HEK293 (cell line): ENCODE measurements around the gene ATG101.

Experiments used
- BCL11A ChIP-seq: fragments of 450-650 bp; formaldehyde crosslinking; IDR thresholded peaks from 2 replicates; pipeline ENCODE4 v1.5.1; 2016; ENCODE audit warnings: low read depth, missing biosample characterization, missing genetic modification characterization
- IKZF3 ChIP-seq: fragments of 450-650 bp; IDR thresholded peaks from 2 replicates; pipeline ENCODE4 v1.5.0; 2018; ENCODE audit warnings: missing biosample characterization, mild to moderate bottlenecking, missing genetic modification characterization, moderate library complexity
- KLF9 ChIP-seq: fragments of 450-650 bp; formaldehyde crosslinking; IDR thresholded peaks from 2 replicates; pipeline ENCODE4 v1.5.1; 2016; ENCODE audit warnings: missing biosample characterization, missing genetic modification characterization, low read depth
- SALL2 ChIP-seq: fragments of 450-650 bp; formaldehyde crosslinking; IDR thresholded peaks from 2 replicates; pipeline ENCODE4 v1.5.0; 2017; ENCODE audit warnings: missing biosample characterization, mild to moderate bottlenecking, missing genetic modification characterization, borderline replicate concordance
- SP3 ChIP-seq: fragments of 450-650 bp; formaldehyde crosslinking; IDR thresholded peaks from 2 replicates; pipeline ENCODE4 v1.5.1; 2016; ENCODE audit warnings: missing biosample characterization, missing genetic modification characterization
- YY1 ChIP-seq: fragments of 450-650 bp; formaldehyde crosslinking; IDR thresholded peaks from 2 replicates; pipeline ENCODE4 v1.5.1; 2018; ENCODE audit warnings: missing biosample characterization, missing genetic modification characterization
- YY2 ChIP-seq: fragments of 450-650 bp; formaldehyde crosslinking; IDR thresholded peaks from 2 replicates; pipeline ENCODE4 v1.5.1; 2016; ENCODE audit warnings: missing biosample characterization, missing genetic modification characterization
- ZBTB20 ChIP-seq: fragments of 450-650 bp; formaldehyde crosslinking; IDR thresholded peaks from 2 replicates; pipeline ENCODE4 v1.5.1; 2016; ENCODE audit warnings: missing biosample characterization, missing genetic modification characterization
- ZBTB21 ChIP-seq: fragments of 450-650 bp; formaldehyde crosslinking; IDR thresholded peaks from 2 replicates; pipeline ENCODE4 v1.5.1; 2017; ENCODE audit warnings: missing biosample characterization, missing genetic modification characterization
- ZBTB7A ChIP-seq: fragments of 450-650 bp; formaldehyde crosslinking; IDR thresholded peaks from 2 replicates; pipeline ENCODE4 v1.5.1; 2016; ENCODE audit warnings: low read depth, missing biosample characterization, missing genetic modification characterization
- ZFHX2 ChIP-seq: fragments of 450-650 bp; formaldehyde crosslinking; conservative IDR thresholded peaks from 2 replicates; pipeline ENCODE4 v1.5.1; 2016; ENCODE audit warnings: missing biosample characterization, missing genetic modification characterization
- ZFP3 ChIP-seq: fragments of 450-650 bp; formaldehyde crosslinking; IDR thresholded peaks from 2 replicates; pipeline ENCODE4 v1.5.1; 2016; ENCODE audit warnings: low read depth, missing biosample characterization, missing genetic modification characterization
- ZFP37 ChIP-seq: fragments of 450-650 bp; formaldehyde crosslinking; IDR thresholded peaks from 2 replicates; pipeline ENCODE4 v1.5.1; 2016; ENCODE audit warnings: missing biosample characterization, missing genetic modification characterization
- ZFP41 ChIP-seq: fragments of 450-650 bp; formaldehyde crosslinking; IDR thresholded peaks from 2 replicates; pipeline ENCODE4 v1.5.1; 2016; ENCODE audit warnings: missing biosample characterization, missing genetic modification characterization, borderline replicate concordance
- ZIC2 ChIP-seq: fragments of 450-650 bp; formaldehyde crosslinking; IDR thresholded peaks from 2 replicates; pipeline ENCODE4 v1.5.1; 2016; ENCODE audit warnings: missing biosample characterization, missing genetic modification characterization
- ZNF132 ChIP-seq: fragments of 450-650 bp; formaldehyde crosslinking; IDR thresholded peaks from 2 replicates; pipeline ENCODE4 v1.5.1; 2017; ENCODE audit warnings: missing biosample characterization, missing genetic modification characterization, borderline replicate concordance
- ZNF133 ChIP-seq: fragments of 450-650 bp; formaldehyde crosslinking; IDR thresholded peaks from 2 replicates; pipeline ENCODE4 v1.5.1; 2016; ENCODE audit warnings: missing biosample characterization, missing genetic modification characterization
- ZNF23 ChIP-seq: fragments of 450-650 bp; formaldehyde crosslinking; IDR thresholded peaks from 2 replicates; pipeline ENCODE4 v1.5.1; 2016; ENCODE audit warnings: missing biosample characterization, missing genetic modification characterization, borderline replicate concordance
- ZNF24 ChIP-seq: fragments of 450-650 bp; formaldehyde crosslinking; IDR thresholded peaks from 2 replicates; pipeline ENCODE4 v1.5.1; 2016; ENCODE audit warnings: missing biosample characterization, missing genetic modification characterization
- ZNF335 ChIP-seq: fragments of 450-650 bp; formaldehyde crosslinking; conservative IDR thresholded peaks from 2 replicates; pipeline ENCODE4 v1.5.1; 2016; ENCODE audit warnings: missing biosample characterization, missing genetic modification characterization
- ZNF394 ChIP-seq: fragments of 450-650 bp; formaldehyde crosslinking; IDR thresholded peaks from 2 replicates; pipeline ENCODE4 v1.5.1; 2016; ENCODE audit warnings: missing biosample characterization, missing genetic modification characterization, mild to moderate bottlenecking, moderate library complexity, borderline replicate concordance
- ZNF423 ChIP-seq: fragments of 450-650 bp; formaldehyde crosslinking; IDR thresholded peaks from 2 replicates; pipeline ENCODE4 v1.5.1; 2016; ENCODE audit warnings: missing biosample characterization, missing genetic modification characterization
- ZNF426 ChIP-seq: fragments of 450-650 bp; formaldehyde crosslinking; IDR thresholded peaks from 2 replicates; pipeline ENCODE4 v1.5.1; 2017; ENCODE audit warnings: missing biosample characterization, missing genetic modification characterization, mild to moderate bottlenecking, inconsistent platforms, moderate library complexity
- ZNF501 ChIP-seq: fragments of 450-650 bp; formaldehyde crosslinking; IDR thresholded peaks from 2 replicates; pipeline ENCODE4 v1.5.1; 2016; ENCODE audit warnings: missing biosample characterization, missing genetic modification characterization
- ZNF555 ChIP-seq: fragments of 450-650 bp; formaldehyde crosslinking; conservative IDR thresholded peaks from 2 replicates; pipeline ENCODE4 v1.5.1; 2017; ENCODE audit warnings: missing biosample characterization, mild to moderate bottlenecking, missing genetic modification characterization, inconsistent platforms
- ZNF585B ChIP-seq: fragments of 450-650 bp; formaldehyde crosslinking; IDR thresholded peaks from 2 replicates; pipeline ENCODE4 v1.5.1; 2016; ENCODE audit warnings: missing biosample characterization, missing genetic modification characterization
- ZNF596 ChIP-seq: fragments of 450-650 bp; IDR thresholded peaks from 2 replicates; pipeline ENCODE4 v1.5.0; 2018; ENCODE audit warnings: missing biosample characterization, mild to moderate bottlenecking, missing genetic modification characterization, moderate library complexity
- ZNF747 ChIP-seq: fragments of 450-650 bp; formaldehyde crosslinking; IDR thresholded peaks from 2 replicates; pipeline ENCODE4 v1.5.1; 2016; ENCODE audit warnings: missing biosample characterization, missing genetic modification characterization
- ZNF768 ChIP-seq: fragments of 450-650 bp; formaldehyde crosslinking; IDR thresholded peaks from 2 replicates; pipeline ENCODE4 v1.5.1; 2018; ENCODE audit warnings: missing biosample characterization, mild to moderate bottlenecking, missing genetic modification characterization
- ZNF777 ChIP-seq: fragments of 450-650 bp; formaldehyde crosslinking; IDR thresholded peaks from 2 replicates; pipeline ENCODE4 v1.5.1; 2017; ENCODE audit warnings: missing biosample characterization, missing genetic modification characterization, borderline replicate concordance
- TF ChIP-seq, protein P1 (sequence below): fragments of 450-650 bp; formaldehyde crosslinking; optimal IDR thresholded peaks from 2 replicates; pipeline ENCODE3; 2016; ENCODE audit warnings: missing biosample characterization, mild to moderate bottlenecking, missing genetic modification characterization
- TF ChIP-seq, protein P2 (sequence below): fragments of 450-650 bp; formaldehyde crosslinking; IDR thresholded peaks from 2 replicates; pipeline ENCODE4 v1.5.1; 2016; ENCODE audit warnings: missing biosample characterization, missing genetic modification characterization
- TF ChIP-seq, protein P3 (sequence below): IDR thresholded peaks from 2 replicates; pipeline ENCODE4 v1.6.1; 2011; ENCODE audit warnings: mild to moderate bottlenecking, low read depth, low read length, borderline replicate concordance
- TF ChIP-seq, protein P4 (sequence below): fragments of 450-650 bp; formaldehyde crosslinking; IDR thresholded peaks from 2 replicates; pipeline ENCODE4 v1.5.1; 2016; ENCODE audit warnings: missing biosample characterization, missing genetic modification characterization

ATG101 gene

DNA sequence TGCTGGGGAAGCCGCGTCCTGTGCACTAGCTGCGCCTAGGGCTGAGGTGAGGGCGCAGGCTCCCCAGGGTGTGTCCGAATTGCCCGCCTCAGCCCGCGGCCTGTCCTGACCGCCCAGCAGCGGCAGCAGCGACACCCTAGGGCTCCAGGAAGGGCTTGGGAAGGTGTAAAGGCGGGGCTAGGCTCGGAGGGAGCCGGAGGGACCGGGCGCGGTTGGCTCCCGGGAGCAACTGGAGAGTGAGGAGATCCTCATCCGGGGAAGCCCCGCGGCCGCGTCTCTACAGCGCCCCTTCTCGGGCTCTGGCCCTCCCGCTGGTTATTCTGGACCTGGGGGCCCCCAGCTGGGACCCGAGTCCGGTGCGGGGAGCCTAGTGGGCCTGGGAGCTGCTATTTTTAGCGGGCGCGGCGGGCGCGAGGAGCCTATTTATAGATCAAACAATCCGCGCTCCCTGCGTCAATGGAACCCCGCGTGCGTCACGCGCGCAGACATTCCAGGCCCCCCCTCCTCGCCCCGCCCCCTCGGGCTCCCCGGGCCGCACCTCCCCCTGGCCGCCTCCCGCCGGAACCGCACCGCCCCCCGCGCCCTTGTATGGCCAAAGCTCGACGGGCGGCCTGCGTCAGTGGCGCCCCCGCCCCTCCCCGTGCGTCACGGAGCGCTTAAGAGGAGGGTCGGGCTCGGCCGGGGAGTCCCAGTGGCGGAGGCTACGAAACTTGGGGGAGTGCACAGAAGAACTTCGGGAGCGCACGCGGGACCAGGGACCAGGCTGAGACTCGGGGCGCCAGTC lies 18.8 kb upstream of the ATG101 start, which contains the start of gene NR4A1 (continued):
- TF ChIP-seq ZNF768 (tag by site-specific recombination): no peak
- TF ChIP-seq, protein P1, sequence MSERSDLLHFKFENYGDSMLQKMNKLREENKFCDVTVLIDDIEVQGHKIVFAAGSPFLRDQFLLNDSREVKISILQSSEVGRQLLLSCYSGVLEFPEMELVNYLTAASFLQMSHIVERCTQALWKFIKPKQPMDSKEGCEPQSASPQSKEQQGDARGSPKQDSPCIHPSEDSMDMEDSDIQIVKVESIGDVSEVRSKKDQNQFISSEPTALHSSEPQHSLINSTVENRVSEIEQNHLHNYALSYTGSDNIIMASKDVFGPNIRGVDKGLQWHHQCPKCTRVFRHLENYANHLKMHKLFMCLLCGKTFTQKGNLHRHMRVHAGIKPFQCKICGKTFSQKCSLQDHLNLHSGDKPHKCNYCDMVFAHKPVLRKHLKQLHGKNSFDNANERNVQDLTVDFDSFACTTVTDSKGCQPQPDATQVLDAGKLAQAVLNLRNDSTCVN (tag by site-specific recombination): peak; percentile 87
- TF ChIP-seq, protein P2, sequence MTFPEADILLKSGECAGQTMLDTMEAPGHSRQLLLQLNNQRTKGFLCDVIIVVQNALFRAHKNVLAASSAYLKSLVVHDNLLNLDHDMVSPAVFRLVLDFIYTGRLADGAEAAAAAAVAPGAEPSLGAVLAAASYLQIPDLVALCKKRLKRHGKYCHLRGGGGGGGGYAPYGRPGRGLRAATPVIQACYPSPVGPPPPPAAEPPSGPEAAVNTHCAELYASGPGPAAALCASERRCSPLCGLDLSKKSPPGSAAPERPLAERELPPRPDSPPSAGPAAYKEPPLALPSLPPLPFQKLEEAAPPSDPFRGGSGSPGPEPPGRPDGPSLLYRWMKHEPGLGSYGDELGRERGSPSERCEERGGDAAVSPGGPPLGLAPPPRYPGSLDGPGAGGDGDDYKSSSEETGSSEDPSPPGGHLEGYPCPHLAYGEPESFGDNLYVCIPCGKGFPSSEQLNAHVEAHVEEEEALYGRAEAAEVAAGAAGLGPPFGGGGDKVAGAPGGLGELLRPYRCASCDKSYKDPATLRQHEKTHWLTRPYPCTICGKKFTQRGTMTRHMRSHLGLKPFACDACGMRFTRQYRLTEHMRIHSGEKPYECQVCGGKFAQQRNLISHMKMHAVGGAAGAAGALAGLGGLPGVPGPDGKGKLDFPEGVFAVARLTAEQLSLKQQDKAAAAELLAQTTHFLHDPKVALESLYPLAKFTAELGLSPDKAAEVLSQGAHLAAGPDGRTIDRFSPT: peak; percentile 69
- TF ChIP-seq ZNF423: peak; percentile 93
- TF ChIP-seq SP3 (tag by site-specific recombination): peak; percentile 70
- TF ChIP-seq ZNF777: peak; percentile 45; the same call in 1 of the 2 replicates
- peak; percentile 23; the same call in 1 of the 2 replicates for TF ChIP-seq ZBTB7A (tag by site-specific recombination)
- TF ChIP-seq ZNF555: no peak
- TF ChIP-seq ZBTB21 (tag by site-specific recombination): peak; percentile 92
- TF ChIP-seq ZFP37 (tag by site-specific recombination): no peak
- no peak for TF ChIP-seq ZNF585B
- no peak for TF ChIP-seq ZFP41 (tag by site-specific recombination)
- TF ChIP-seq, protein P3, sequence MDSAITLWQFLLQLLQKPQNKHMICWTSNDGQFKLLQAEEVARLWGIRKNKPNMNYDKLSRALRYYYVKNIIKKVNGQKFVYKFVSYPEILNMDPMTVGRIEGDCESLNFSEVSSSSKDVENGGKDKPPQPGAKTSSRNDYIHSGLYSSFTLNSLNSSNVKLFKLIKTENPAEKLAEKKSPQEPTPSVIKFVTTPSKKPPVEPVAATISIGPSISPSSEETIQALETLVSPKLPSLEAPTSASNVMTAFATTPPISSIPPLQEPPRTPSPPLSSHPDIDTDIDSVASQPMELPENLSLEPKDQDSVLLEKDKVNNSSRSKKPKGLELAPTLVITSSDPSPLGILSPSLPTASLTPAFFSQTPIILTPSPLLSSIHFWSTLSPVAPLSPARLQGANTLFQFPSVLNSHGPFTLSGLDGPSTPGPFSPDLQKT: peak; percentile 94; the same call in 1 of the 2 replicates
- TF ChIP-seq BCL11A (tag by site-specific recombination): peak; percentile 73; the same call in 1 of the 2 replicates
- peak; percentile 15; the same call in 1 of the 2 replicates for TF ChIP-seq ZNF24 (tag by site-specific recombination)
- no peak for TF ChIP-seq ZNF23 (tag by site-specific recombination)
- TF ChIP-seq ZIC2 (tag by site-specific recombination): peak; percentile 92
- TF ChIP-seq KLF9: peak; percentile 84
- TF ChIP-seq ZNF394: peak; percentile 99
- TF ChIP-seq ZBTB20: peak; percentile 40; the same call in 1 of the 2 replicates
- TF ChIP-seq ZNF747 (tag by site-specific recombination): no peak
- TF ChIP-seq, protein P4, sequence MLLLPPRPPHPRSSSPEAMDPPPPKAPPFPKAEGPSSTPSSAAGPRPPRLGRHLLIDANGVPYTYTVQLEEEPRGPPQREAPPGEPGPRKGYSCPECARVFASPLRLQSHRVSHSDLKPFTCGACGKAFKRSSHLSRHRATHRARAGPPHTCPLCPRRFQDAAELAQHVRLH (tag by site-specific recombination): no peak
- TF ChIP-seq IKZF3 (tag by site-specific recombination): peak; percentile 78
- 0 out of 2 replicates have a peak, but pooled peaks have one; percentile 19 for TF ChIP-seq YY1 (tag by site-specific recombination)
- TF ChIP-seq SALL2: no peak
- TF ChIP-seq ZFP3: no peak
- peak; percentile 69; the same call in 1 of the 2 replicates for TF ChIP-seq ZNF501 (tag by site-specific recombination)
- no peak for TF ChIP-seq ZNF132
- TF ChIP-seq YY2 (tag by site-specific recombination): no peak
- peak; percentile 16; the same call in 1 of the 2 replicates for TF ChIP-seq ZNF596 (tag by site-specific recombination)
- TF ChIP-seq ZFHX2 (tag by site-specific recombination): 0 out of 2 replicates have a peak, but pooled peaks have one; percentile 31
- no peak for TF ChIP-seq ZNF426 (tag by site-specific recombination)
- TF ChIP-seq ZNF335: peak; percentile 75
- no peak for TF ChIP-seq ZNF133 (tag by site-specific recombination)
